ENCODE measurements around the gene LIPT1. TPM values are rescaled to one million over a fixed set of nuclear protein-coding genes. Genes with fewer than 3 reads are reported as not detected.
"Not testable (repeated sequence)": the region's sequence is repeated elsewhere in the genome, so short reads cannot be mapped to it uniquely, and the experiment has no call there.

LIPT1 gene
- polyA plus RNA-seq, 3 donors = 12.9 to 15.4 (median 13.6) TPM

DNA sequence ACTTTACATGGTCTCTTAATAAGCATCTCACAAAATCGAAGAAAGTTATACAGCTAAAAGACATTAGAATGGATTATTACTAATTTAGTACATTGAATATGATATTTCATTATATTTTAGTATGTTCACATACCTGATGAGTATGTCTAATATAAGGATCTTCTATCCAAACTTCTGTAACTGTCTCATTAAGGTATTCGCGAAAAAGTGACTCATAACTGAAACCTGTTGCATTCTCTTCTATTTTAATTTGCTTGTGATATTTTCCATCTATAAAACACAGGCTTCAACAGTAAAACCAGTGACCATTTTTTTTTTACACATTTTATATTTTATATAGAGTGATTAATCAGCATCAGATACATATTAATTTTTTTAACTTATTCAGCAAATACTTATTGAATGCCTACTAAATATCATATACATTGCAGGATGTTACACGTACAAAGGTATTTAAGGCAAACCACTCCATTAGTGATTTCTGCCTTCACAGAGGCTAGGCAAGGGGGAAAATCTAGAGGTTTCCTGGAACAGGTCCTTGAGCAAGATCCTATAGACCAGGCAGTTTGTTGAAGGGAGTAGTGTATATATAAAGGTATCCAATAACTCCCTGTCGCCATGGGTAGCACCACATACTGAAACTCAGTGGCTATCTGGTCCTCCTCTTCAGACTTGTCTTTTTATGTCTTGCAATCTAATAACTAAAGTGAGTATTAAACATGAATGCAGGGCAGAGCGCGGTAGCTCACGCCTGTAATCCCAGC, 16.8 kb downstream of the LIPT1 start:
- no peak for DNase-seq (ENCODE audit: low read depth in 3 of 3, low spot score in 2 of 3)

DNA sequence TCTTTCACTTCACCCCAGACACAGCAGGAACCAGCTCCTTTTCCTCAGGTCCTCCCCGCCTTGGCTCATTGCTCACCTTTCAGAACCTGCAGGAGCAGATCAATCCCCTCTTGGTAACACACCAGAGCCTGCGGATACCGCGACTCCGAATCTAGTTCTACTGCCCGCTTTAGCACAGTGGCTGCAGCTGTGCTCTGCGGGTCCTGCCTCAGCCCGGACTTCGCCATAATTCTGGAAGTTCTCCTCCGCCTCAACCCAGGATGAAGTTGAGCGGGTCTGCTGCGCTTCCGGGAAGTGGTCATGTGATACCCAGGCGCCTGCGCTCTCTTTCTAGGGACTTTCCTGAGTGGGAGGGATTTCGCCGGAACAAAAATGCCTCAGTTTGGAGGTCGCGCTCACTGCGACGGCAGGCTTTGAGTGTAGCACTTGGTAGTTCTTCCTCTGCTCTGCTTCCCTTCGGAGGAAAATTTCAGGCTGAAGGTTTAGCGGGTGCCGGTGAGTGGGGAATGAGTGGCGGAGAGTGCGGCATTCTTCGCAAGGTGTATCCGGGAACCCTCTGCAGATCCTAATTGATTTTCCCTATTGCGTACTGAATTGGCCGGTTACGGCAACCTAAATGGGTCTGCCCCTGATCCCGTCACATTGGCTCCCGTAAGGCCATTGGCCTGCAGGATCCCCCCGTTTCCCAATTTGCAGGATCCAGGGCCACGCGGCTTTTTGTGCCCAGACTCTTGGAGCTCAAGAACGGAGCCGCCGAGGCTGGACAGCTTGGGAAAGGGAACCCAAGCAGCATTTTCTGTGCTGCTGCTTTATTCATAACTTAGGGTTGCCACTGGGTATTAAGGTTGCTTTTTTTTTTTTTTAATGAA, 26.2 kb downstream of the LIPT1 start, which contains the start of the genes MITD1 and MRPL30:
MITD1 (minus strand) TSS at position 304 of the 869 bp plus-strand sequence; CDS start at position 227, 77 bp downstream.
MRPL30 (plus strand) TSS at position 430 of the 869 bp plus-strand sequence. CDS start 5,020 bp downstream, outside the sequence.
- peak; percentile 93 to 94 (median 93) for DNase-seq (ENCODE audit: low read depth in 3 of 3, low spot score in 2 of 3)

DNA sequence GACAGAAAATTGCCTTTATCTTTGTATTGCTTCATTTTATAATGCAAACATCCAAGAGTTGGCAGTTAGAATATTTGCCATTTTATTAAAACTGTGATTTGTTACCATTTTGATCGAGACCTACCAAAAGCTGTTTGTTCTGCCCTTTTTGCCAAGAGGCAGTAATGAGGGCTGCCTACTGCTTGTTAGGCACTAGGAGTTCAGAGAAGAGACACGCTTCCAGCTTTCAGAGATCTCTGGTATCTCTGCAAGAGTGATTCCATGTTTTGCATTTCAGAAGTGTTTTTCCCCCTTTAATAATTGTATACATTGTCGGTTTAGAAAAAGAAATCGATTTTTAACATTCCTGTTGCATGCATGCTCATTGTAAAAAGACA, 26.8 kb downstream of the LIPT1 start:
- DNase-seq (ENCODE audit: low read depth in 3 of 3, low spot score in 2 of 3) = peak in 1 of 3 donors; percentile 1

DNA sequence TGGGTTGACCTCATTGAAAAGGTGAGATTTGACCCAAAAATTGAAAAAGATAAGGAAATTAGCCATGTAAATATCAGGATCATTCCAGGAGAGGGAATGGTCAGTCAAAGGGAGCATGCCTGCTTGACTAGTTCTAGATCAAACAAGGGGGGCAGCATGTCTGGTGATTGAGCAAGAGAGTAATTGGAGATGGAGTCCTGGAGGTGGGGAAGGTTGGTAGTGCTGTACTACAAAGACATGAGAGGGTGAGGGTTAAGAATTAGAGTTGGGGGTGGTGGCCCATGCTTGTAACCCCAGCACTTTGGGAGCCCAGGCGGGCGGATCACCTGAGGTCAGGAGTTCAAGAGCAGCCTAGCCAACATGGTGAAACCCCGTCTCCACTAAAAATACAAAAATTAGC, 28.3 kb downstream of the LIPT1 start:
- no peak for DNase-seq (ENCODE audit: low read depth in 3 of 3, low spot score in 2 of 3)

DNA sequence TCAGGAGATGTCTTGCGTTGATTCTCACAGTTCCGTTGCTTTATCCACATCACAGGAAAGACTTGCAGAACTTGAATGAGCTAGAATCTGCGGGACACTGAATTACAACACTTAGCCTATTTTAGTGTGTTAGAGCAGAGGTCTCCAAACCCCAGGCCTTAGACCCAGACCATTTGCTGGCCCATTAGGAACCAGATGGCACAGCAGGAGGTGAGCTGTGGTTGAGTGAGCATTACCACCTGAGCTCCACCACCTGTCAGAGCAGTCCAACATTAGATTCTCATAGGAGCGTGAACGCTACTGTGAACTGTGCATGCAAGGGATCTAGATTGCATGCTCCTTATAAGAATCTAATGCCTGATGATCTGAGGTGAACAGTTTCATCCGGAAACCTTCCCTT, 30.0 kb downstream of the LIPT1 start:
- no peak for DNase-seq (ENCODE audit: low read depth in 3 of 3, low spot score in 2 of 3)

DNA sequence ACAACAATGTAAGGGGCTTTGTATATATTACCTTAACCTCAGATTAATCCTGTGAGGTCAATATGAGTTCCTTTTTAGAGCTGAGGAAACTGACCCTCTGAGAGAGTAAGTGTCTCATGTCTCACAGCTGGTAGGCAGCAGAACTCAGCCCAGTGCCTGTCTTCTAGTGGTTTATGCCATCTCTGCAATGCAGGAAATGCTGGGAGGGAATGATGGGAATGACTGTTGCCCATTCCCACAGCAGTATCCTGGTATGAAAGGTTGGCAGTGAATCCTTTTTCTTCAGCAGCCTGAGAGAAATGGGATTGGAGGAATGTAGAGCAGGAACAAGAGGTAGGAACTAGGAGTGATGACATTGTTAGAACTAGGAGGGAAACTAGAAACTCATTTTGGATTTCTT, 32.2 kb downstream of the LIPT1 start:
- DNase-seq (ENCODE audit: low read depth in 3 of 3, low spot score in 2 of 3) = no peak

DNA sequence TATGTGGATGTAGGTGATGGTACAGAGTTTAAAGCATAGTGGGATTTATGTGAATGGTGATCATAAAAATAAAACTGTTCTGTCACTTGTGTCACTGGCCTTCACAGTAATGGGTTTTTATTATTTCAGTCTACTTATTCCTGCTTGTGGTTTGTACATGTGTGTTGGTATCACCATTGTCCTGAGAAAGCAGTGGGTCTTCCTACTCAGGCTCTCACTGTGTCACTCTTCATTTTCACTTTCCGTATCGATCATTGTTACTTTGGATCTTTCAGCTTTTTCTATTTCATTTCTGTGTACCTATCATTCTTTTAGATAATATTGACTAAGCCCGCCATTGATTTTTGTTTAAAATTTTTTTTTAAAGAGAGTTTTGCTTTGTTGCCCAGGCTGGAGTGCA, 33.6 kb downstream of the LIPT1 start:
- DNase-seq (ENCODE audit: low read depth in 3 of 3, low spot score in 2 of 3) = no peak

DNA sequence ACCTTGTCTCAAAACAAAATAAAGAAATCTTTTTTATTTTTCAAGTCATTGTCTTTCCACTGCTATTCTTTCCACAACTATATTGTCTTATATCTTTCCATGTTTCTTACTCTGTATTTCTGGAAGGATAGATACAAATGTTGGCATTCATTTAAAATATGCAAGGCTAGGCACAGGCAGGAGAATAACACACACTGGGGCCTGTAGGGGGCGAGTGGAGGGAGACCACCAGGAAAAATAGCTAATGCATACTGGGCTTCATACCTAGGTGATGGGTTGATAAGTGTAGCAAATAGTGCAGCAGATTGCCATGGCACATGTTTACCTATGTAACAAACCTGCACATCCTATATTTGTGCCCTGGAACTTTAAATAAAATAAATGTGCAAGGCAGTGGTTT, 35.8 kb downstream of the LIPT1 start:
- no peak for DNase-seq (ENCODE audit: low read depth in 3 of 3, low spot score in 2 of 3)

DNA sequence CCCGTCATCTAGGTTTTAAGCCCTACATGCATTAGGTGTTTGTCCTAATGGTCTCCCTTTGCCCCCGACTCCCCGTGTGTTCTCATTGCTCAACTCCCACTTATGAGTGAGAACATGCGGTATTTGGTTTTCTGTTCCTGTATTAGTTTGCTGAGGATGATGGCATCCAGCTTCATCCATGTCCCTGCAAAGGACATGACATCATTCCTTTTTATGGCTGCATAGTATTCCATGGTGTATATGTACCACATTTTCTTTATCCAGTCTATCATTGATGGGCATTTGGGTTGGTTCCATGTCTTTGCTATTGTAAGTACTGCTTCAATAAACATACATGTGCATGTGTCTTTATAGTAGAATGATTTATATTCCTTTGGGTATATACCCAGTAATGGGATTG, 37.6 kb downstream of the LIPT1 start:
- DNase-seq (ENCODE audit: low read depth in 3 of 3, low spot score in 2 of 3) = not testable (repeated sequence)

DNA sequence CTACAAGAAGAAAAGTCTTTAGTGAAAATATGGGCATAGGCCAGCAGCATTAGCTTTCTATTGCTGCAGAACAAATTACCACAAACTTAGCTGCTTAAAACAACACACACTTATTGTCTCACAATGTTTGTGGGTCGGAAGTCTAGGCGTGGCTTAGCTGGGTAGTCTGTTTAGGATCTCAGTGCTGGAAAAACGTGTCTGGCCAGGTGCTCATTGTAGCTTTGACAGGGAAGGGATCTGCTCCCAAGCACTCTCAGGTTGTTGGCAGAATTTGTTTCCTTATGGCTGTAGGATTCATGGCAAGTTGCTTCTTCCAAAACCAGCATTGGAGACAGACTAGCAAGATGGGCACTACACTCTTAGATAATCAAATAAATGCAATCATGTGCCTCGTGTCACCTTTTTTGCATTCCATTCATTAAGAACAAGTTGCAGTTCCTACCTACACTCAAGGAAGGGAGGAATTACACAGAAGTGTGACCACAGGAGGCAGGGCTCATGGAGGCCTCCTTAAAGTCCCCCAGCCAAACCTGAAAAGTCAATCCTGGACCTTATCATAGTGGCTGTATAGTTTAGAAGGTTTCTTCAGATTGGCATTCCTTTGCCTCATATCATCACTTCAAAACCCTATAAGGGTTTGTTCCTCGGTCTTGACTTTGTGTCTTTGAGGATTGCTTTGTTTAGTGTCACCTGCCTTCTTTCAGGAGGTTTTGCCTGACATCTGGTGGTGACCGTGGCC, 43.5 kb downstream of the LIPT1 start:
- no peak for DNase-seq (ENCODE audit: low read depth in 3 of 3, low spot score in 2 of 3)

DNA sequence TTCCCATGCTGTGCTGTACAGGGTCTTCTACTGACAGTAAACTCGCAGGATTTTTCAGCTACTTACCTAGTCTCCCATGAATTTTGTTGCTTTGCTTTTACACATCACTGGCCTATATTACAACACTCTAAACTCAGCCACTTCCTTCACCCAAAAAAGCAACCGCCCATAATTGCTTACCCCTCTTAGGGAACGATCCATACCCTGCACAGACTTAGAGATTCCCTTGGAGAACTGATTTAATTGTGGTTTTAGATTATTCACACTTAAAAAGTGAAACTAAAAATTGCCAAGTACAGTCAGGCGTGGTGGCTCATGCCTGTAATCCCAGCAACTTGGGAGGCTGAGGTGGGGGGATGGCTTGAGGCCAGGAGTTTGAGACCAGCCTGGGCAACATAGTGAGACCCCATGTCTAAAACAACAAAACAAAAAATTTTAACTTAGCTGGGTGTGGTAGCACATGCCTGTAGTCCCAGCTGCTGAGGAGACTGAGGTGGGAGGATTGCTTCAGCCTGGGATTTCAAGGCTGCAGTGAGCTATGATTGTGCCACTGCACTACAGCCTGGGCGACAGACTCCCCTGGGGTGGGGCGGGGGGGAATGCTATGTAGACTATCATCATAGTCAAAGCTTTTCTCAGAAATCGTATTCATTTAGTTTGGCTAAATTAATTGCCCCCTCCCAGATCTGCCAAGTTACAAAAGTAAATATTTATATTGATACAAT, 45.5 kb downstream of the LIPT1 start:
- no peak for DNase-seq (ENCODE audit: low read depth in 3 of 3, low spot score in 2 of 3)

DNA sequence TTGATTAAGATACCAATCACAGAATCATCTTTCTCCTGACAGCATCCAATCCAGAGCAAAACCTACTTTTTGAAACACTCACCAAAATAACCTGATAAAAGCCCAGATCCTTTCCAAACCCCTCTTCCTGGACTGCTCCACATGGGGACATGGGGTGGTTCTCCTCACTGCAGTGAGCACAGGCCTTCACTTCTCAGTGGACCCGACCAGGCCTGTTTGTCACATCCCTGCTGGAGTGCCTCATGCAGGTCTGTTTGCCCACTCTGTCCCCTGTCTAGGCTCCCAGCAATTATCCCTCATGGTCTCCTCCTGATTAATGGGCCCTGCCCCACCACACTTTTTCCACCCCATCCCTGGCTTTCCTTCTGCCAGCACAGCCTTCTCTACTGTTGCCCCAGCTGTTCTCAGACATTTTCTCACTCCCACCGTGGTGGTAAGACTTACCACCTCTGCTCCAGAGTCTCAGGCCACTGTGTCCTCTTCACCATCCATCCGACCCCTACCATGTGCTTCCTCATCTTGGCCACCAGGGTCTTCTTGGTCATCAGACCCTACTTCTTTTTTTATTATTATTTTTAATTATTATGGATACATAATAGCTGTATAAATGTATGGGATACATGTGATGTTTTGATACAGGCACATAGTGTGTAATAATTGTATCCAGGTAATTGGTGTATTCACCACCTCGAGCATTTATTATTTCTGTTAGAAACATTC, 47.4 kb downstream of the LIPT1 start:
- DNase-seq (ENCODE audit: low read depth in 3 of 3, low spot score in 2 of 3) = no peak

DNA sequence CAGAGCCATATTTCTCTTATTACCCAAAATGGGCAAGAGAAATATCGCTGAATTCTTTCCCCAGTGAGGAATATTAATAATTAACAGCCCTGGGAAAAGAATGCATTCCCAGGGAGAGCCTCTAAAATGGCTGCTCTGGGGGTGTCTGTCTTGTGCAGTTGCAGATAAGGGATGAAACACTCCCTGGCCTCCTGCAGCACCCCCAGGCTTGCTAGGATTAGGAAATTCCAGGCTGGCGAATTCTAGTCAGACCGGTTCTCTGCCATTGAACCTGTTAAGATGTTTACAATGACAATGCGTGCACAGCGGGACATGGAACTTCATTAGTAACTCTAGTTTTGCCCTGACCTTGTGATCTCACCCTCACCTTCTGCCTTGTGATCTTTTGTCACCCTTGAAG, 50.7 kb downstream of the LIPT1 start:
- DNase-seq (ENCODE audit: low read depth in 3 of 3, low spot score in 2 of 3) = no peak

Other genes starting within 250 kb of the LIPT1 start
- gene CRACDL, start 218.7 kb upstream of the LIPT1 start, polyA plus RNA-seq (ENCODE audit: insufficient read length in 3 of 3) = 1 to 10 TPM; 2.4 to 3.0 (median 2.5) TPM
- 10 to 100 TPM; 11.2 to 13.5 (median 12.5) TPM for gene C2orf15, start 13.3 kb upstream of the LIPT1 start, polyA plus RNA-seq (ENCODE audit: insufficient read length in 3 of 3)
- 10 to 100 TPM; 12.0 to 13.8 (median 13.3) TPM for gene TSGA10, start within 50 bp of the LIPT1 start, polyA plus RNA-seq (ENCODE audit: insufficient read length in 3 of 3)
- gene MITD1, start 26.1 kb downstream of the LIPT1 start, polyA plus RNA-seq (ENCODE audit: insufficient read length in 3 of 3) = 10 to 100 TPM; 47.2 to 56.4 (median 54.1) TPM
- gene MRPL30, start 26.2 kb downstream of the LIPT1 start, polyA plus RNA-seq (ENCODE audit: insufficient read length in 3 of 3) = 10 to 100 TPM; 51.9 to 58.8 (median 53.0) TPM
- under 1 TPM; 0.19 to 0.33 (median 0.24) TPM for gene LYG2, start 100.7 kb downstream of the LIPT1 start, polyA plus RNA-seq (ENCODE audit: insufficient read length in 3 of 3)
- 1 to 10 TPM; 3.1 to 4.1 (median 4.0) TPM for gene LYG1, start 146.2 kb downstream of the LIPT1 start, polyA plus RNA-seq (ENCODE audit: insufficient read length in 3 of 3)
- 10 to 100 TPM; 47.4 to 54.5 (median 51.0) TPM for gene TXNDC9, start 181.4 kb downstream of the LIPT1 start, polyA plus RNA-seq (ENCODE audit: insufficient read length in 3 of 3)
- gene EIF5B, start 182.4 kb downstream of the LIPT1 start, polyA plus RNA-seq (ENCODE audit: insufficient read length in 3 of 3) = 10 to 100 TPM; 70.0 to 80.8 (median 72.2) TPM

All from right renal cortex interstitium (tissue), 3 donors.